A673 (cell line): Measurements from ENCODE around the gene NTRK3. TPM values are rescaled to one million over a fixed set of nuclear protein-coding genes. Genes with fewer than 3 reads are reported as not detected.

Source experiments
- BruUV-seq: library from RNA; stranded (reverse); fragments of 400-500 nt; replicated peaks from 2 replicates; lab custom pipeline; 2021; lab: Mats Ljungman, UMichigan
- CTCF ChIA-PET: fragments of 300-600 bp; sonication (Branson Sonifier 250); formaldehyde crosslinking; loops from one replicate; lab custom pipeline; 2022; ENCODE audit warnings: antibody characterized with exemption; lab: Charles Lee
- POLR2A ChIA-PET: fragments of 300-600 bp; sonication (Branson Sonifier 250); formaldehyde crosslinking; loops from one replicate; lab custom pipeline; 2022; ENCODE audit warnings: antibody characterized with exemption; ENCODE audit not compliant: low non-redundant PET; lab: Charles Lee
- DNase-seq: peaks from one replicate; pipeline ENCODE4 v3.0.0-alpha.2; 2015; ENCODE audit warnings: low spot score
- H3K27ac ChIP-seq: fragments of 200-600 bp; sonication (generic); 2 replicates; pipeline ENCODE4 v1.5.1; 2016; ENCODE audit warnings: mixed run types, low read depth, mild to moderate bottlenecking, mixed read lengths, antibody characterized with exemption, low read length; ENCODE audit not compliant: poor library complexity, severe bottlenecking
- H3K27me3 ChIP-seq: fragments of 200-600 bp; sonication (generic); replicated peaks from 2 replicates; pipeline ENCODE4 v1.6.1; 2017; ENCODE audit warnings: mixed run types, low read depth, mild to moderate bottlenecking, mixed read lengths, antibody characterized with exemption, low read length; ENCODE audit not compliant: insufficient read depth, poor library complexity
- H3K36me3 ChIP-seq: fragments of 200-600 bp; sonication (generic); 2 replicates; pipeline ENCODE4 v1.6.1; 2016; ENCODE audit warnings: mixed run types, mild to moderate bottlenecking, mixed read lengths, antibody characterized with exemption, low read length; ENCODE audit not compliant: insufficient read depth, poor library complexity, severe bottlenecking
- H3K4me1 ChIP-seq: fragments of 200-600 bp; sonication (generic); 2 replicates; pipeline ENCODE4 v1.6.1; 2017; ENCODE audit warnings: mixed run types, mild to moderate bottlenecking, mixed read lengths, antibody characterized with exemption, low read length; ENCODE audit not compliant: insufficient read depth, poor library complexity, severe bottlenecking
- H3K4me3 ChIP-seq: fragments of 200-600 bp; sonication (generic); 2 replicates; pipeline ENCODE4 v1.5.1; 2016; ENCODE audit warnings: low read depth, mixed run types, mild to moderate bottlenecking, mixed read lengths, low read length; ENCODE audit not compliant: poor library complexity, severe bottlenecking
- H3K9me3 ChIP-seq: fragments of 200-600 bp; sonication (generic); 2 replicates; pipeline ENCODE4 v1.6.1; 2016; ENCODE audit warnings: mixed run types, low read depth, mild to moderate bottlenecking, mixed read lengths, antibody characterized with exemption, low read length; ENCODE audit not compliant: poor library complexity, severe bottlenecking
- EZH2 ChIP-seq: fragments of 200-600 bp; sonication (generic); IDR thresholded peaks from 2 replicates; pipeline ENCODE4 v1.6.1; 2017; ENCODE audit warnings: borderline replicate concordance, low read depth, mild to moderate bottlenecking, mixed read lengths, antibody characterized with exemption, low read length; ENCODE audit not compliant: poor library complexity, severe bottlenecking
- intact Hi-C: fragments of 100-400 bp; cut with micrococcal nuclease; formaldehyde crosslinking; loops from one replicate; pipeline ENCODE4 v1.10.0; 2022; ENCODE audit not compliant: unreplicated experiment
- total RNA-seq: library from RNA; stranded (reverse); gene quantifications from 2 replicates; pipeline ENCODE4 v1.2.3, GENCODE V29; 2021
- TF ChIP-seq, protein P1 (sequence below): fragments of 300-800, 200-600 bp; sonication (generic); conservative IDR thresholded peaks from 2 replicates; pipeline ENCODE4 v1.5.1; 2017; ENCODE audit warnings: low read depth, mild to moderate bottlenecking, antibody characterized with exemption, low read length, moderate library complexity, mixed read lengths

The NTRK3 gene
- total RNA-seq, 1 experiment from 2014 or later: not detected

- ChIA-PET CTCF (no interaction called here), POLR2A (no interaction called here)
- no peaks in the 10 kb centered on the region for H3K27me3 ChIP-seq
- H3K27ac ChIP-seq: no peak overlapping the region
- no peaks in the 10 kb centered on the region for H3K36me3 ChIP-seq
- intact Hi-C loops: no loop called here
- no peaks in the 10 kb centered on the region for H3K4me1 ChIP-seq
- H3K9me3 ChIP-seq: no peaks in the 10 kb centered on the region
- DNase-seq: no peak
- no peak overlapping the region for H3K4me3 ChIP-seq
- TF ChIP-seq, protein P1, sequence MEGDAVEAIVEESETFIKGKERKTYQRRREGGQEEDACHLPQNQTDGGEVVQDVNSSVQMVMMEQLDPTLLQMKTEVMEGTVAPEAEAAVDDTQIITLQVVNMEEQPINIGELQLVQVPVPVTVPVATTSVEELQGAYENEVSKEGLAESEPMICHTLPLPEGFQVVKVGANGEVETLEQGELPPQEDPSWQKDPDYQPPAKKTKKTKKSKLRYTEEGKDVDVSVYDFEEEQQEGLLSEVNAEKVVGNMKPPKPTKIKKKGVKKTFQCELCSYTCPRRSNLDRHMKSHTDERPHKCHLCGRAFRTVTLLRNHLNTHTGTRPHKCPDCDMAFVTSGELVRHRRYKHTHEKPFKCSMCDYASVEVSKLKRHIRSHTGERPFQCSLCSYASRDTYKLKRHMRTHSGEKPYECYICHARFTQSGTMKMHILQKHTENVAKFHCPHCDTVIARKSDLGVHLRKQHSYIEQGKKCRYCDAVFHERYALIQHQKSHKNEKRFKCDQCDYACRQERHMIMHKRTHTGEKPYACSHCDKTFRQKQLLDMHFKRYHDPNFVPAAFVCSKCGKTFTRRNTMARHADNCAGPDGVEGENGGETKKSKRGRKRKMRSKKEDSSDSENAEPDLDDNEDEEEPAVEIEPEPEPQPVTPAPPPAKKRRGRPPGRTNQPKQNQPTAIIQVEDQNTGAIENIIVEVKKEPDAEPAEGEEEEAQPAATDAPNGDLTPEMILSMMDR: no peak
- no peak for TF ChIP-seq EZH2
- BruUV-seq: no TSS peak
Observed at GRCh38 chr15:88049506-88049905, 207.0 kb downstream of the NTRK3 start.

DNA sequence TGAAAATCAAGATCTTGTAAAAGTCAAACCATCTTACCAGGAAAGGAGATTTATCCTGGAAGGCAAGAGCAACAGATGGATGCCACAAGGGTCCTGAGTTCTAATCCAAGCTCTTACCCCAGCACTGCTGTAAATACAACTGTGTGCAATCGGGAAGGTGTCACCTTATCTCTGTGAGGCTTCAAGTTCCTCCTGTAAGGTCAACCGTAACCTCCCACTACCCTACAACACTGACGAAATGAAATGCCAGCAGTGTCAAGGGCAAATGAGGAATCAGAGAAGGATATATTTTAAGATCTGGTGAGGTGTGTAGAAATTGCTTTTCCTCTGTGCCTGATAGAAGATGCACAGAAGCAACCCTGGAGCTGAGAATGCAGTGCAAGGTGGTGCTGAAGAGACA lies 207.8 kb downstream of the NTRK3 start:
- TF ChIP-seq, protein P1: no peak
- TF ChIP-seq EZH2: no peak
- Histone ChIP-seq H3K27me3 (no peaks in the 10 kb centered on the region), H3K36me3 (no peaks in the 10 kb centered on the region), H3K4me1 (no peaks in the 10 kb centered on the region), H3K9me3 (no peaks in the 10 kb centered on the region), H3K4me3 (no peak overlapping the region), H3K27ac (no peak overlapping the region)
- no peak for DNase-seq
- ChIA-PET CTCF (no interaction called here), POLR2A (no interaction called here)
- intact Hi-C loops: no loop called here
- no TSS peak for BruUV-seq

- BruUV-seq: no TSS peak
- no peak for DNase-seq
- Histone ChIP-seq H3K36me3 (no peaks in the 10 kb centered on the region), H3K27me3 (no peaks in the 10 kb centered on the region), H3K4me3 (no peak overlapping the region), H3K27ac (no peak overlapping the region), H3K4me1 (no peaks in the 10 kb centered on the region), H3K9me3 (no peaks in the 10 kb centered on the region)
- no peak for TF ChIP-seq EZH2
- TF ChIP-seq, protein P1: no peak
- POLR2A ChIA-PET: no interaction called here
- CTCF ChIA-PET: no interaction called here
- intact Hi-C loops: no loop called here
Observed at GRCh38 chr15:88048237-88048636, 208.3 kb downstream of the NTRK3 start.
